ENCODE data around the gene MAN1A1.

Gene MAN1A1

GRCh38 chr6:119270545-119270944, 79.0 kb downstream of the MAN1A1 start:
- TF ChIP-seq GABPA (IDR thresholded peaks at IDR 0.05; ENCODE audit: low read depth) (no peak), POLR2AphosphoS5 (IDR thresholded peaks at IDR 0.05; ENCODE audit: low read depth) (no peak), CTCF (IDR thresholded peaks at IDR 0.05; ENCODE audit: insufficient read depth, low read length) (no peak), SPI1 (IDR thresholded peaks at IDR 0.05; ENCODE audit: borderline replicate concordance, low read depth) (no peak), REST (IDR thresholded peaks at IDR 0.05; ENCODE audit: insufficient replicate concordance, low read depth) (no peak)
- no peak for DNase-seq (ENCODE audit: low read depth in 1 of 2, low spot score in 1 of 2)
- Histone ChIP-seq H3K27me3 (ENCODE audit: insufficient read depth, poor library complexity, severe bottlenecking) (no peaks in the 10 kb centered on the region), H3K4me3 (replicated peaks; ENCODE audit: insufficient read depth, low read length) (no peak overlapping the region), H3K27ac (replicated peaks) (no peak overlapping the region)

GRCh38 chr6:119269266-119270103, 80.1 kb downstream of the MAN1A1 start:
- TF ChIP-seq REST (IDR thresholded peaks at IDR 0.05; ENCODE audit: insufficient replicate concordance, low read depth) (no peak), POLR2AphosphoS5 (IDR thresholded peaks at IDR 0.05; ENCODE audit: low read depth) (no peak), GABPA (IDR thresholded peaks at IDR 0.05; ENCODE audit: low read depth) (no peak), CTCF (IDR thresholded peaks at IDR 0.05; ENCODE audit: insufficient read depth, low read length) (no peak), SPI1 (IDR thresholded peaks at IDR 0.05; ENCODE audit: borderline replicate concordance, low read depth) (no peak)
- DNase-seq (ENCODE audit: low read depth in 1 of 2, low spot score in 1 of 2), result no peak
- Histone ChIP-seq H3K4me3 (replicated peaks; ENCODE audit: insufficient read depth, low read length) (no peak overlapping the region), H3K27me3 (ENCODE audit: insufficient read depth, poor library complexity, severe bottlenecking) (no peaks in the 10 kb centered on the region), H3K27ac (replicated peaks) (no peak overlapping the region)

- TF ChIP-seq CTCF (IDR thresholded peaks at IDR 0.05; ENCODE audit: insufficient read depth, low read length), result no peak
- TF ChIP-seq POLR2AphosphoS5 (IDR thresholded peaks at IDR 0.05; ENCODE audit: low read depth), result no peak
- no peak for TF ChIP-seq REST (IDR thresholded peaks at IDR 0.05; ENCODE audit: insufficient replicate concordance, low read depth)
- TF ChIP-seq GABPA (IDR thresholded peaks at IDR 0.05; ENCODE audit: low read depth), result no peak
- TF ChIP-seq SPI1 (IDR thresholded peaks at IDR 0.05; ENCODE audit: borderline replicate concordance, low read depth), result no peak
- H3K27me3 ChIP-seq (ENCODE audit: insufficient read depth, poor library complexity, severe bottlenecking), result no peaks in the 10 kb centered on the region
- H3K4me3 ChIP-seq (replicated peaks; ENCODE audit: insufficient read depth, low read length), result no peak overlapping the region
- no peak overlapping the region for H3K27ac ChIP-seq (replicated peaks)
- no peak for DNase-seq (ENCODE audit: low read depth in 1 of 2, low spot score in 1 of 2)
Observed at GRCh38 chr6:119267126-119267905, 82.2 kb downstream of the MAN1A1 start.

All from HL-60 (cell line).